Activated CD8-positive, alpha-beta memory T cell treated with anti-CD3 and anti-CD28 coated beads, Interleukin-2, amount 50 U/mL, for 1 hour (primary cell): Measurements from ENCODE around the gene AATK.

Source experiments
- DNase-seq: peaks from one replicate; pipeline ENCODE4 v3.0.0-alpha.2; 2020; ENCODE audit errors: extremely low read depth

Gene AATK, protein sequence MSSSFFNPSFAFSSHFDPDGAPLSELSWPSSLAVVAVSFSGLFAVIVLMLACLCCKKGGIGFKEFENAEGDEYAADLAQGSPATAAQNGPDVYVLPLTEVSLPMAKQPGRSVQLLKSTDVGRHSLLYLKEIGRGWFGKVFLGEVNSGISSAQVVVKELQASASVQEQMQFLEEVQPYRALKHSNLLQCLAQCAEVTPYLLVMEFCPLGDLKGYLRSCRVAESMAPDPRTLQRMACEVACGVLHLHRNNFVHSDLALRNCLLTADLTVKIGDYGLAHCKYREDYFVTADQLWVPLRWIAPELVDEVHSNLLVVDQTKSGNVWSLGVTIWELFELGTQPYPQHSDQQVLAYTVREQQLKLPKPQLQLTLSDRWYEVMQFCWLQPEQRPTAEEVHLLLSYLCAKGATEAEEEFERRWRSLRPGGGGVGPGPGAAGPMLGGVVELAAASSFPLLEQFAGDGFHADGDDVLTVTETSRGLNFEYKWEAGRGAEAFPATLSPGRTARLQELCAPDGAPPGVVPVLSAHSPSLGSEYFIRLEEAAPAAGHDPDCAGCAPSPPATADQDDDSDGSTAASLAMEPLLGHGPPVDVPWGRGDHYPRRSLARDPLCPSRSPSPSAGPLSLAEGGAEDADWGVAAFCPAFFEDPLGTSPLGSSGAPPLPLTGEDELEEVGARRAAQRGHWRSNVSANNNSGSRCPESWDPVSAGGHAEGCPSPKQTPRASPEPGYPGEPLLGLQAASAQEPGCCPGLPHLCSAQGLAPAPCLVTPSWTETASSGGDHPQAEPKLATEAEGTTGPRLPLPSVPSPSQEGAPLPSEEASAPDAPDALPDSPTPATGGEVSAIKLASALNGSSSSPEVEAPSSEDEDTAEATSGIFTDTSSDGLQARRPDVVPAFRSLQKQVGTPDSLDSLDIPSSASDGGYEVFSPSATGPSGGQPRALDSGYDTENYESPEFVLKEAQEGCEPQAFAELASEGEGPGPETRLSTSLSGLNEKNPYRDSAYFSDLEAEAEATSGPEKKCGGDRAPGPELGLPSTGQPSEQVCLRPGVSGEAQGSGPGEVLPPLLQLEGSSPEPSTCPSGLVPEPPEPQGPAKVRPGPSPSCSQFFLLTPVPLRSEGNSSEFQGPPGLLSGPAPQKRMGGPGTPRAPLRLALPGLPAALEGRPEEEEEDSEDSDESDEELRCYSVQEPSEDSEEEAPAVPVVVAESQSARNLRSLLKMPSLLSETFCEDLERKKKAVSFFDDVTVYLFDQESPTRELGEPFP (N-terminal part only)

DNA sequence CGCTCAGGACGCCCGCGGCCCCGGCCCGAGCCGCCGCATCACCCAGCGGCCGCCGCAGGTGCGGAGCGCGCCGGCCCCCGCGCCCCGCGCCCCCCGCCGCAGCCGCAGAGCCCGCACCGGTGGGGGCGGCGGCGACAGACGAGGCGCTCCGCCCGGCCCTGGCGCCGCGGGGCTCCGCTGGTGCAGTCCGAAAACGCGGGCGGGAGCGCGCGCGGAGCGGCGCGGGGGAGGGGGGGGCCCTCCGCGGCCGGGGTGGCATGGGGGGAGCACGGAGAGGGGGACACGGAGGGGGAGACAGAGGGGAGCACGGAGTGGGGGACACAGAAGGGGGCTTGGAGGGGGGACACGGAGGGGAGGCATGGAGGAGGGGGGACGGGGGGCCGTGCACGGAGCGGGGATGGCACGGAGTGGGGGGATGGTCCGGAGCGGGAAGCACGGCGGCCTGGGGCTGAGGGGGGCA is at the start of gene AATK:
Gene AATK (minus strand): TSS at position 189 of the 460 bp plus-strand sequence. CDS start 229 bp downstream, outside the sequence.
- no peak for DNase-seq

DNA sequence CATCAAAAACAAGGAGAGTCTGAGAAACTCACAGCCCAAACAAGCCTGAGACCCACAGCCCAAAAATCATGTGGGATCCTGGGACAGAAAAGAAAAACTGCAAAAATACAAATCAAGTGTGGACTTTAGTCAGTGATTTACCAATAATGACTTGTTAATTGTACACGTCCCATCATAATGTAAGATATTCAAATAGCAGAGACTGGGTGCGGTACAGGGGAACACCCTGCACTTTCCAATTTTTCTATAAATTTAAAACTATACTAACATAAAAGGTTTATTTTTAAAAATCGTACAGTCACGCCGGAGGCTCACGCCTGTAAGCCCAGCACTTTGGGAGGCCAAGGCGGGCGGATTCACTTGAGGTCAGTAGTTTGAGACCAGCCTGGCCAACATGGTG is 48.0 kb upstream of the AATK start:
- DNase-seq: no peak

DNA sequence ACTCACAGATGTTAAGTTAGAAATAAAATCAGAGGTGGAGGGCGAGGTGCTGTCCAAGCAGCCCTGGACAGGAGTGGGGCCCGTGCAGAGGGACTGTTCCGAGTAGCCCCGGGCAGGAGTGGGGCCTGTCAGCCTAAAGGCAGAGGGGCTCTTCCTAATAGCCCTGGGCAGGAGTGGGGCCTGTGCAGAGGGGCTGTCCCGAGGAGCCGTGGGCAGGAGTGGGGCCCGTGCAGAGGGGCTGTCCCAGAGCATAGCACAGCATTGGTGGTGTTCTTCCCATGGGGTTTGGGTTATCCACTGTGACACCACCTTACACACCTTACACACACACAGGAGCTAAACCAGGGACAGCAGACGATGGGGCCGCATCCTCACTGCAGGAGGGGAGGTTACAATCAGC is 46.3 kb upstream of the AATK start:
- DNase-seq: no peak

DNA sequence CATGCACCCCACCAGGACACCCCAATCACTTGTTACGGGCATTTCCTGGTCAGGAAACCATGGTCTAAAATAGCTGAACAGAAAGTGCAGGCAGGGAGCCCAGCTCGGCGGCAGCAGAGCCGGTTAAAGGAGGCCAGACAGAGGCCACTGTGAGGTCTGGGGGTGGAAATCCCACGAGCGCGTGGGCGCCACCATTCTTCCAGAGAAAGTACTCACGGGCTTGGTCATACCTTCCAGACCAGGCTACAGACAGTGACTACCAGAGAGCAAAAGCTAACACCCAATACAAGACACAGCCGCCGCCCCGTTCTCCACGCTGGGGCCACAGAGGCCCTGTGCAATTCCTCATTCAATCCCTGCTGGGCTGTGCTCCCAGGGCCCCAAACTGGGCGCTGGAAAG is 44.8 kb upstream of the AATK start:
- no peak for DNase-seq

DNA sequence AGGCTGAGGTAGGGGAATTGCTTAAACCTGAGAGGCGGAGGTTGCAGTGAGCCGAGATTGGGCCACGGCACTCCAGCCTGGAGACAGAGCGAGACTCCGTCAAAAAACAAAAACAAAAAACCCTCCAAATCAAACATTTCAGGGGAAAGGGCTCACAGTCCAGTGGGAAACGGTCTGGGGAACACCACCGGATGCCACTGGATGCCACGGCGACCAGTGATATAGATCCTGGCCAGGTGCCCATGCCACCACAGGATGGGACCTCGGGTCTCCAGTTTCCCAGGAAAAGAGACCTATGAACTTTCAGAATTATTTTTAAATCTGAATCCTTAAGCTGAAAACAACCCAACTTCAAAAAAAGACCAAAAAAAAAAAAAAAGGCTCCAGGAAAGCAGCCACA is 44.4 kb upstream of the AATK start:
- no peak for DNase-seq

DNA sequence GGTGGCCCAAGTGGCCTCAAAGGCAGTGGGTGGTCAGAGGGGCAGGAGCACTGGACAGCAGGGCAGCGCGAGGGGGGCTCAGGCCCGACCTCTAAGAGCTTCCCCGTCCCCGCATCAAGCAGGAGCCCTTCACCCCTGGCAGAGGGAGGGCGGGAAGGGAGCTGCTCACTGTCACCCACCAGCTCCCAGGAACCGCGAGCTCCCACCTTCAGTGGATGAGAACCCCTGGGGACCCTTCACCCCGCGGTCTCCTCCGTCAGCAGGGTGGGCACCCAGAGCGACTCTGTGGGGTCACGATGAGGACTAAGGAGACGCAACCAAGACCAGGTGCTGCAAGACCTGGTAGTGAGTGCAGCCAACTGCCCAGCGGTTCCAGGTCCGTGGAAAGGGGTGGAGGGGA is 43.1 kb upstream of the AATK start:
- DNase-seq: no peak

DNA sequence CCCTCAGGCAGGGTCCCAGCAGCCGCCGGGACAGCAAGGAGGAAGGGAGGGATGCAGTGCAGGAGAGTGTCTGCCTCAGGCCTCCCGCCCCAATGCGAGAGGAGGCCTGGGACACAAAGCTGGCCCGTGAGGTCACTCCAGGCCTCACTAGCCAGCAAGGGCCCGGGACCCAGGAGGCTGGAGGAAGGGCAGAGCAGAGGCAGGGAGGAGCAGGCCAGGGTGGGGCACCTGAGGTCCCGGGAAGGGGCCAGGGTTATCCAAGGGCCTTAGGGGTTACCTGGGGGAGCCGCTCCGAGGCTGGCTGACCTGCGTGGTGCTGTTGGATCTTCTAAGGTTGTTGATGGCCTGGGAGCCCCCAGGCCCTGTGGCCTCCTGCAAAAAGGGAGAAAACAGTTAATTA is 42.6 kb upstream of the AATK start:
- DNase-seq: no peak

DNA sequence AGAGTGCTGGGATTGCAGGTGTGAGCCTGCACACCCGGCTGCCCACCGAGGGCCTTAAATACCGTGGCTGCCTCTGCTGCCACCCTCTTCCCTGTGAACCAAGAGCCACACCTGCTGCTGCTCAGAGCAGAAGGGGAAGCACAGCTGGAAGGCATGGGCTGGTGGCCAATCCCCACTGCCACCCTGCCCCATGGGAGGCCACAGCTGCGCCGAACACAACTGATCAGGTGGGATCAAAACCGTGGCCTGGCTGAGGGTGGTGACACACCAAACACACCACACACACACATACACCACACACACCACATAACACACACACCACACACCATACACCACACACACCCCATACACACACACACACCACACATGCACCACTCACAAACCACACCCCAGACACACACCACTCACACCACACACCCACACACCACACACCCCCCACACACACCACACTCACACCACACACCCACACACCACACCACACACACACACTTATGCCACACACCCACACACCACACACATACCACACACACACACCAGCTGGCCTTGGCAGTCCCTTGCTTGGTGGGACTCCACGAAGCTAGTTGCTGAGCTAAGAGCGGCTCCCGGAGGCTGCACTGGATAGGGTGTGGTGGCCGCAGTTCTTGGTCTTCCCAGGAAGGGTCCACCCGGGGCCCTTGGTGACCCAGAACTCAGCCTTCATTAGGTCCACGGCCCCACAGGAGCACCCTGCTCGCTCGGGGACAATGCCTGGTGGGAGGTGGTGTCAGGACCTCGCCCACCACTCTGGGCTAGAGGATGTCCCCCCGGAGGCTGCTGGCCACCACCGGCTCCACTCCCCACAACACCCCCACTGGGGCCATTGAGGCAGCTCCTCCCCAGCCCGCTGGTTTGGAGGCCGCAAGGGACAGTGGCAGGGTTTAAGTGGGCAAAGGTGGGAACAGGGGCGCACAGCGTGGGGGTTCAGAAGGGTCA is 41.9 kb upstream of the AATK start:
- DNase-seq: no peak

DNA sequence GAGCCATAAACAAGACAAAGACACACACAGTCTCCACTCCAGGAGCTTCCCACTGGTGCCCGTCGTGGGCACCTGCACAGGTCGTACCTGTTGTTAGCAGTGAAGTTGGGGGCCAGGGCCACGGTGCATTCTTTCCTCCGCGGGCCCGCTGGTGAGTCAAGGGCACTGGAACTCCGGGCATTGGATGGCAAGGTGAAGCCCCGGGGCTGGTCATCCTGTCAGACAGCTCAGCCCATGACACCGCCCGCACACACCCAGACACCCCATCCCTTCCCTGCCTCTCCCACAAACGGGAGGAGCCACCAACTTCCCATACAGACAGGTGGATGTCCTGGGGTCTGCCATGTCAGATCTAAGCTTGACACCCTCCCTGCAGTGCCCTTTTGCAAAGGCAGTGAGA is 40.6 kb upstream of the AATK start:
- DNase-seq: no peak

DNA sequence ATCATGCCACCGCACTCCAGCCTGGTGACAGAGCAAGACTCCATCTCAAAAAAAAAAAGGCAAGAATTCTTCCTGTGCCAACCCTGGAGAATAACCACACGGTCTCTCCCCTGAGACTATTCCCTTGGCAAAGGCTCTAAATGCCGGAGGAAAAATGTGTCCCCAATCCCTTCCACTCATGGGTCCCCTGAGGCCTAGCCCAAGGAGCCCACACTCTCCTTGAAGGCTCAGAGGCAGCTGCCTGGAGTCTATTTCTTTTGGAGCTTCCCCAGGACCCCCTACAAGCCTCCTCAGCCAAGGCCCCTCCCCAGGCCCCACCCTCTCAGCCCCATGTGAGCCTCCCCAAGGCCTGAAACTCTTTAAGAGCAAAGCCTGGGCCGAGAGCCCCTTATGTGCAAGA is 40.1 kb upstream of the AATK start:
- no peak for DNase-seq

DNA sequence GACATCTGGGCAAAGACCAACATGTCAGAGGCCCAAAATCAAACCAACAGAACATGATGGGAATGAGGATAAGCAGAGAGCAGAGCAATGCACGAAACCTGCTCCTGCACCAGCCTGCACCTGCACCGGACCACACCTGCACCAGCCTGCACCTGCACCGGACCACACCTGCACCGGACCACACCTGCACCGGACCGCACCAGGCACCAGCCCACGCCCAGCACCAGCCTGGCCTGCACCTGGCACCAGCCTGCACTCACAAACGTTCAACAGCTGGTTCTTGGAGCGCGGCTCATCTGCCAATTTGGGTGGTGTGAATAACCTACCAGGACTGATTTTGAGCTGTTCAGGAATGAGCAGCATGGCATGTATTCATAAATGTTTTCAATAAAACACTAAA is 38.6 kb upstream of the AATK start:
- no peak for DNase-seq

DNA sequence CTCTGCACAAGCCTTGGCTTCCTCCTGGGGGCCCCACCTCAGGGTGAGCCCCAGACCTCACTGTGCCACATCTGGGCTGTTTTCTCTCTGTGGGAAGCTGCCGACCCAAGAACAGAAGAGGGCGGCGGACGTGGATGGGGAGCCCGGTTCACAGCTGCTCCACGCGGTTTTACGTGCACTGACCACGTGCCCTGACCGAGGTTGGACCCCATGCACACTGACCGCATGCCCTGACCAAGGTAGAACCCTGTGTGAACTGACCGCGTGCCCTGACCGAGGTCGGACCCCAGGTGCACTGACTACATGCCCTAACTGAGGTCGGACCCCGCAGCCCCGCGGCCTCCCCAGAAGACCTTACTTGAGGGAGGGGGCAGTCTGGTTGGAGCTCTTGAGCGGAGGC is 37.1 kb upstream of the AATK start:
- DNase-seq: no peak

DNA sequence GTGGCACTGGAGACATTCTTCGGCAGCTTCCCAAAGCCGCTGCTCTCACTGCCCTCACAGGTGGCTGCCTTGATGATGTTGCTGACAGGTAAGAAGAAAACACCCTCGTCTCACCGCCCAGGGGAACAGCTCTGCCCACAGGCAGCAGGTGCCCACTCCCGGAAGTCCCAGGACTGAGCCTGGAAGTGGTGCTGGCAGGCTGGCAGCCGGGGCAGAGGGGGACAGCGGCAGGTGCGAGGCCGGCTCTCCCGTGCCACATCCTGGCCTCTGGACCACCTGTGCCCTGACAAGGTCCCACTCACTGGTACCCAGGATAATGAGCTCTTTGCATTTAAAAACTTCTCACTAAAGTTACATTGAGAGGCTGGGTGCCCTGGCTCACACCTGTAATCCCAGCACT is 36.3 kb upstream of the AATK start:
- DNase-seq: no peak

DNA sequence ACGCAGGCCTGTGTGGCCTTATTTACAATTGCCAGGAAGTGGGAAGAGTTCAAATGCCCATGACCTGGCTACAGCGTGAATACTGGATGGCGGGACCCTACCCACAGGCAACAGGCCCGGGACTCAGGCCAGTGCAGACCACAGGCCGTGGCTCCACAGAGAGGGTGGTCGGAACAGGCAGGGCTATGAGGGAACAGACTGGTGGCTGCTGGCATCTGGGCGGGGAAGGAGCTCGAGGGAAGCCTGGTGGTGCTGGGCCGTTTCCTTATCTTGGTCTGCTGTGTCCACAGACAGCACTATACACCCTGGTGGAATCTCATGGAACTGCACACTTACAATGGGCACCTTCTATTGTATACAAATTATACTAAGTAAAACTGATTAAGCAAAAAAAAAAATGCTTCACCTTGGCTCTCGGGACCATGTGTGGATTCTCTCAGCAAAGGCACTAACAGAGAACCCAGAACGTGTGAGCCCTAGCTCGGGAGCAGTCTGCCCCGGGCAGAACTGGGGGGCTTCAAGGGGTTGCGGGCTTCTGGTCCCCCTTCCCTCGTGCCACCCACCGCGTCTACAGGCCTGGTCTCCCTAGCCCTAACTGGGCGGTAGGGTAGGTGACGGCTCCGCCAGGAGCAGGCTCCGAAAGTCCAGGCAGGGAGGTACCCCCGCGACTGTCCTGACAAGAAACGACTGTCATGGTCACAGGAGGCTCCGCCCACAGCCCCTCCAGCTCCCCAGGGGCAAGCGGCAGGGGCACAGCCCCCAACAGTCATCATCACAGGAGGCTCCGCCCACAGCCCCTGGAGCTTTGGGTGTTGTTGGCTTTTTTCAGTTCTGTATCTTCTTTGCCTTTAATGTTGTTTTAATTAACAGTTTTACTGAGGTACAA is 34.9 kb upstream of the AATK start:
- no peak for DNase-seq

DNA sequence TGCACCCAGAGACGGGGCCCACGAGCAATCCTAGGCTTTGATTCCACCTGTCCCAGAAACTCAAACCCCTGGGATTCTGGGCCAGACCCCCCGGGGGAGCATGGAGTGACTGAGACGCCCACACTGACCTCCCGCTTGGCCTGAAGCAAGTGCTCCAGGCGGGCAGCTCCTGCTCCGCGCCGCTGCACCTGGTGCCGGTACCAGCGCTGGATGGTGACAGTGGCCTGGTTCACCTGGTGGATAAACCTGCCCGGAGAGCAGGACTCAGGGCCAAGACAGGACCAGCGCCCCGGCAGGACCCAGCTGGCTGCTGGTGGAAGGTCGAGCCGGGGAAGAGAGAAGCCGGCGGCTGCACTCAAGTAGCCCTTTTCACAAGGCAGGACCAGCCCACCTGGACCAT is 34.2 kb upstream of the AATK start:
- no peak for DNase-seq

DNA sequence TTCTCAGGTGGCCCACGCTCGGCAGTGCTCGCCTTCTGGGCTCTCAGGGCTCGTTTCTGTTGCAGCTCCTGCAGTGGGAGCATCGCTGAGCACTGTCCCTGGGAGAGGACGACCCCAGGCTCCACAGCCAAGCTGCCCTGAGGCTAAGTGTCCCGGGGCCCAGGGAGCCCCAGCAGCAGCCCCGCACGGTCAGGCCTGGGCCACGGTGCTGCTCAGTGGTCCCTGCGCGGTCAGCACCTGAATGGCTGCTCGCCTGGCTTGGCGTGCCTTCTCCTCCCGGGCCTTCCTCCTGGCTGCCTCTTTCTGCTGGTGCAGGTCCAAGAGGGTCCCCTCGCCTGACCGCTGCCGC is 33.4 kb upstream of the AATK start:
- no peak for DNase-seq

DNA sequence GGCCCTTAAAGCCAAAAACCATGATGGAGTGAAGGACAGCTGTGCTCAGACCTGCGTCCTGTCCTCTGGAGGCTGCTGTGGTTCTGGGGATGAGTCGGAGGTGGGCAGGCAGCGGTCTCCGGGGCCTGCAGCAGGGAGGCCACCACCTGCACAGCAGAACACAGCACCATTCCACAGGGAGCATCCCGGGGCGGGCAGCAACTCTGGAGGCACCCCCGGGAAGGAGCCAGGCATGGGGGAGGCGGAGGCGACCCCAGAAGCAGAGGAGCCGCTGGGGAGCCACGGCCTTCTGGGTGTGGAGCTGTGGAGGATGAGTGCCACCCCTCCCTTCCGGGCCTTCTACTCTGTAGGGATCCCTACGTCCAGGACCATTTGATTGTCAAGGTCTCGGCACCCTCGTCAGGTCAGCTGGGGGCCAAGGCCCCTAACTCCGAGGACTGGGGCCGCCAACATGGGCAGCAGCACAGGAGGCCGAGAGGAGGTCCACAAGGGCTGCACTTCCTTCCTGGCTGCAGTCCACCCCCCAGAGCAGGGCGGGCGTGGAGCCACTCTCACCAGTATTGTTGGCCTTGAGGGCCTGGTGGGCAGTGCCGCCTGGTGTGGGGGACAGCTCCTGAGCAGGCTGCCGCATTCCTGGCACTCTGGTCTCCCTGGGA is 32.9 kb upstream of the AATK start:
- no peak for DNase-seq

DNA sequence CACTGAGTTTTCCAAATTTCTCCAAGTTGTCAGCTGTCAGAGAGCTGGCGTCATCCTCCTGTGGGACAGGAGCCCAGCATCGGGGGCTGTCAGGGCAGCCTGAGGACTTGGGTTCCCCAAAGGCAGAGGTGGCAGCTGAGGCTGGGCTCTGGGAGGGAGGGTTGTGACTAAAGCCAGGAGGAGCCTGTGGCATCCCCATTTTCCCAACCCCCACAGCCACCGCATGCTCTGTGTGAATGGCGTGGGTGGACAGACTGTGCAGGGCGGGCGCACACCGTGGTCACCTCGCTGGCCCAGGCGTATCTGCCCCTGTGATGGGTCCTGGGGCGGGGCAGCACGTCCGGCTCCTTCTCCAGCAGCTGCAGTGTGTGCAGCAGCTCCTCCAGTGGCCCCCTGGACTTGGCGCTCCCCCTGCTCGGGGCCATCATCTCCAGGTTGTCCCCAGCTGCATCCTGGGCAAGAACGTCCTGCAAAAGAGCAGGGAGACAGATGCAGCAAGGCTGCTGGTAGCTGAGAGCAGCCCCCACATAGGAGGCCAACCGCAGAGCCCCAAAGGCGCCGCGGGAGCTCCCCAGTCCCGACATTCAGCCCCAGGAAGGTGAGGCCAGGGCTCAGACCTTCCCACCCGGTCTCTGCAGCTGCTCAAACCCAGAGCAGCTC is 31.9 kb upstream of the AATK start:
- DNase-seq: no peak

DNA sequence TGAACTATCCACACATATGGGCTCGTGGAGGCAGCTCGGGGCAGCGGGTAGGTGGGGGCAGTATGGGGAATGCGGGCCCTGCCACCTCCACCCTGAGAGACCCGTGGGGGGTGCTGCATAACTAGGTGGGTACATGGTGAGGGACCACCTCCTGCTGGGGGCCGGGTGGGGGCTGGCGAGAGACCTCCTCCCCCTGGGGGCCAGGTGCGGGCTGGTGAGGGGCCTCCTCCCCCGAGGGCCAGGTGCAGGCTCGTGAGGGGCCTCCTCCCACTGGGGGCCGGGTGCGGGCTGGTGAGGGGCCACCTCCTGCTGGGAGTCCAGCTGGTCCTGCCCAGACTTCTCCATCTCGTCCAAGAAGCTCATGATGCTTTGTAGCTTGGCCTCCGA is 31.4 kb upstream of the AATK start:
- no peak for DNase-seq
